ENCODE data around the gene DLG2.
"Not testable (repeated sequence)": the region's sequence is repeated elsewhere in the genome, so short reads cannot be mapped to it uniquely, and the experiment has no call there.

DLG2 gene

DNA sequence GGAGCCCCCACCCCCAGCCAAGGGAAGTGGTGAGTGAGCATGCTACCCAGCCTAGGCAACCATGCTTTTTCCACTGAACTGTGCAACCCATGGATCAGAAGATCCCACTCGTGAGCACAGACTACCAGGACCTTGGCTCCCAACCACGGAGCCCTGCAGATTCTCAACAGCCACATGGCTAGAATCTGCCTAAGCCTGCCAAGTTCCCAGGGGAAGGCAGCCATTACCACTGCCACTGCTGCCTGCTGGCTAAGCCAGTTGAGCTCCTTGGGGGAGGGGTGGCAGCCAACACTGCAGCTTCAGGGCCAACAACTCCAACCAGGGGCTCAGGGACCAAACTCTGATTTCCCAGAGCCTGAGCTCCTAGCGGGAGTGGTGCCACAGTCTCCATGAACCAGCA lies 195.8 kb downstream of the DLG2 start:
- no peak for DNase-seq

DNA sequence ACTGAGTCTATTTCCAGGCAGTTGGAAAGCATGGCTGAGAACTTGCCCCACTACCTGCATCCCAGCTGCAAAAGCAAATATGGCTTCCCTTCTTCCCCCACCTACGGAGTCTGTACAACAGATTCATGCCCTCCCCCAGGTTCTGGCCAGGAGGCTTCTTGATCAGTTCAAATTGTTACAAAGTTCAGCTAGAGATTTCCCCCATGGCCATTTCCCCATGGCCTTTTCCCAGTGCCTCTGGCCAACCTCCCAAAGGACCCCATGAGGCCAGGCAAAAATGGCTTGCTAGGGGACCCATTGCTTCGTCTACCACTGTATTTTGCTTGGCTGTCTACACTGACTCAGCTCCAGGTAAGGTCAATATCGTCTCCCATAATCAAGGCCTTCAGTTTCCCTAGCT lies 203.3 kb downstream of the DLG2 start:
- no peak for DNase-seq

GRCh38 chr11:85423316-85423715 lies 203.8 kb downstream of the DLG2 start:
- no peak for DNase-seq

DNA sequence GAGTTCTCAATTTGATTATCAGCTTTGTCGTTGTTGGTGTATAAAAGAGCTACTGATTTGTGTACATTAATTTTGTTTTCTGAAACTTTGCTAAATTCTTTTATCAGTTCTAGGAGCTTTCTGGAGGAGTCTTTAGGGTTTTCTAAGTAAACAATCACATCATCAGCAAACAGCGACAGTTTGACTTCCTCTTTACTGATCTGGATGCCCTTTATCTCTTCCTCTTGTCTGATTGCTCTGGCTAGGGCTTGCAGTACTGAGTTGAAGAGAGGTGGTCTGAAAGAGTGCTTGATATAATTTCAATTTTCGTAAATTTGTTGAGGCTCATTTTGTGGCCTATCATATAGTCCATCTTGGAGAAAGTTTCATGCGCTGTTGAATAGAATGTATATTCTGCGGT lies 213.0 kb downstream of the DLG2 start:
- DNase-seq, result no peak

DNA sequence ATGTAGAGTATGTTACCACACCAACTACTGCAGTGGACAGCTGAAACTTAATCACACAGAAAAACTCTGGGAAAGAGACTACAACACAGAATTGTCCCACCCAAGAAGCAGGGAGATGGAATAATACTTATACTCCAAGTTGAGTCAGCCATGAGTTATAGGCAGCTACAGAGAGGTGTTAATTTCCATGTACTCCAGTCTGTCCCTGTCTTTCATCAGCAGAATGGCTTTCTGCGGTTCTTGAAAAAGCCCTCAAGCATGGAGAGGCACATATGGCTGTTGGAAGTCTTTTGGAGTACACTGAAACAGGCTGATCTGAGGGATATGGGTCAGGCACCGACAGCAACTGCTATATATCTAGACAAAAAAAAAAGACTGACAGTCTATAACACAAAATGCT lies 219.5 kb downstream of the DLG2 start:
- no peak for DNase-seq

GRCh38 chr11:85406841-85407240 lies 220.3 kb downstream of the DLG2 start:
- no peak for DNase-seq

- no peak for DNase-seq
Measured at GRCh38 chr11:85406316-85406715, 220.8 kb downstream of the DLG2 start.

DNA sequence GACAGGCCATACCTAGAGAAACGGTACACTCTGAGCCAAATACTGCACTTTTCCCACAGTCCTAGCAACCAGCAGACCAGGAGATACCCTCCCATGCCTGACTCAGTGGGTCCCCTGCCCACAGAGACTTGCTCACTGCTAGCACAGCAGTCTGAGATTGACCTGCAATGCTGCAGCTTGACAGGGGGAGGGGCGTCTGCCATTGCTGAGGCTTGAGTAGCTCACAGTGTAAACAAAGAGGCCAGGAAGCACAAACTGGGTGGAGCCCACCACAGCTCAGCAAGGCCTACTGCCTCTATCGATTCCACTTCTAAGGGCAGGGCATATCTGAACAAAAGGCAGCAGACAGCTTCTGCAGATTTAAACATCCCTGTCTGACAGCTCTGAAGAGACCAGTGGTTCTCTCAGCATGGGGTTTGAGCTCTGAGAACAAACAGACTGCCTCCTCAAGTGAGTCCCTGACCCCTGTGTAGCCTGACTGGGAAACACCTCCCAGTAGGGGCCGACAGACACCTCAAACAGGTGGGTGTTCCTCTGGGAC lies 231.6 kb downstream of the DLG2 start:
- not testable (repeated sequence) for DNase-seq

GRCh38 chr11:85394283-85394682 lies 232.9 kb downstream of the DLG2 start:
- DNase-seq, result no peak

DNA sequence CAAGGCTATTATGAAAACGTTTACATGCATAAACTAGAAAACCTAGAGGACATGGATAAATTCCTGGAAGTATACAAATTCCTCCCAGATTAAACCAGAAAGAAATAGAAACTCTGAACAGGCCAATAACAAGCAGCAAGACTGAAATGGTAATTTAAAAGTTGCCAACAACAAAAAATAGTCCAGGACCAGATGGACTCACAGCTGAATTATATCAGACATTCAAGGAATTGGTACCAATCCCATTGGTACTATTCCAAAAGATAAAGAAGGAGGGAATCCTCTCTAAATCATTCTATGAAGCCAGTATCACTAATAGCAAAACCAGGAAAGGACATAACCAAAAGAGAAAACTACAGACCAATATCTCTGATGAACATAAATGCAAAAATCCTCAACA lies 236.0 kb downstream of the DLG2 start:
- DNase-seq, result no peak

GRCh38 chr11:85385547-85385946 lies 241.6 kb downstream of the DLG2 start:
- DNase-seq, result no peak

- DNase-seq, result no peak
Measured at GRCh38 chr11:85385111-85385510, 242.0 kb downstream of the DLG2 start.

- DNase-seq, result no peak
Measured at GRCh38 chr11:85379066-85379465, 248.1 kb downstream of the DLG2 start.

GRCh38 chr11:85377901-85378300 lies 249.2 kb downstream of the DLG2 start:
- no peak for DNase-seq

GRCh38 chr11:85359859-85360258 lies 267.3 kb downstream of the DLG2 start:
- DNase-seq, result no peak

DNA sequence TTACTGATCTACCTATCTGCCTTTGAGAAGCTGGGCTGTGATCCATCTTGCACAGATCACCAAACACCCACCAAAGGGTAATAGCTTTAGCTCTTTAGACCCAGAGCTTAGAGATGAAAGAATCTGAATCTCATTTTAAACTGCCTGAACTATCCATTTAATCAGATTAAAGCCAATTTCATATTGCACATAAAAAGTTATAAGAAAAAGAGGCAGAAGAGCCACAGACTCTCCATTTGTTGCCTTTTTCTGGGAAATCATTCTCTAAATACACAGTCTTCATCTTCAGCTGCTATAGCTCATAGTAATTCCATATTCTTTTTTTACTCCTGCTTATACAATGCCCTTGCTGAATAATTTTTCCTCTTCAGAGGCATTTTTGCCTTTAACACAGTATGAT lies 271.2 kb downstream of the DLG2 start:
- DNase-seq, result no peak

- DNase-seq, result not testable (repeated sequence)
Measured at GRCh38 chr11:85349539-85349938, 277.6 kb downstream of the DLG2 start.

- no peak for DNase-seq
Measured at GRCh38 chr11:85348945-85349344, 278.2 kb downstream of the DLG2 start.

- no peak for DNase-seq
Measured at GRCh38 chr11:85347291-85347690, 279.9 kb downstream of the DLG2 start.

GRCh38 chr11:85346484-85346883 lies 280.7 kb downstream of the DLG2 start:
- no peak for DNase-seq

DNA sequence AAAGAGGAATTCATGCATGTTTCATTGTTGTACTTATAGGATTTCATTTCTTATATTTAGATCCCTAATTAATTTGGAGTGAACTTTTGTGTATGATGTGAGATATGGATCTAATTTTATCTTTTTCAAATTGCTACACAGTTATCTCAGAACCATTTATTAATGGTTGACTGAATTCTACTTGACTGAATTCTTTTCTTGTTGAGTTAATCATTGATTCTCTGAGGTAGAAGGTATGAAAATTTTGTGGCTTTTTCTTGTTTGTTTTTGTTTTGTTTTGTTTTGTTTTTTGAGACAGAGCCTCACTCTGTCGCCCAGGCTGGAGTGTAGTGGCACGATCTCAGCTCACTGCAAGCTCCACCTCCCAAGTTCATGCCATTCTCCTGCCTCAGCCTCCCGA lies 286.3 kb downstream of the DLG2 start:
- DNase-seq, result not testable (repeated sequence)

DNA sequence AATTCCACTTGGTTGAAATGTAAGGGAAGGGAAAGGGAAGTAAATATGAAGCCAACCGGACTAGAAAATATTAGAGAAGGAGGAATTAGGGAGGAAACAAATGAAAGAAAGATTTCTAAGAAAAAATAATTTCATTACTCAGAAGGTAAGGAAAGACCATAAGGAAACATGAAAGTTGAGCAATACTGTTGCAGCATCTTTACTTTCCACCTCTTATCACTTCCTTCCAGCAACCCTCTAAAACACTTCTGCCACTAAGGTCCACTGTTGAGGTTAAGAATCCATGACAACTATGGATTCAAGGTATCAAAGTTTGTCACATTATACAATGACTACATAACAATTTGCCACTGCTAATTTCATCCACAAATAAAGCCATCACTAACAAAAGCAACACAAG lies 308.6 kb downstream of the DLG2 start:
- DNase-seq, result no peak

DNA sequence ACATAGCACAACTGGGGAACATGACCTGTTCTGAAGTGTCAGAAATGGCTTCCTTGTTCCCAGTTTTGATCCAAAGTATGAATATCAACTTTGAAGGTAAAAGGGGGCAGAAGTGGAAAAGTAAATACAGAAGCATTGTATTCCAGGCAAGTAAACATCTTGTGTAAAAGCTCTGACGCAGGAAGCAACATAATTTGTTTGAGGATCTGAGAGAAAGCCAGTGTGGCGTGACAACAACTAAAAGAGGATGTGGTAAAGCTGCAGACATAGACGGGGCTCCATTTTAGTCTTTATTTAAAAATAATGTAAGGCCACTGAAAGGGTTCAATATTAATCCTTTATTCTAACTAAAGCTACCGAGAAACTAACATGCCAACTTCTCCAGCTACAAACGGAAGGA lies 310.2 kb downstream of the DLG2 start:
- no peak for DNase-seq

DNA sequence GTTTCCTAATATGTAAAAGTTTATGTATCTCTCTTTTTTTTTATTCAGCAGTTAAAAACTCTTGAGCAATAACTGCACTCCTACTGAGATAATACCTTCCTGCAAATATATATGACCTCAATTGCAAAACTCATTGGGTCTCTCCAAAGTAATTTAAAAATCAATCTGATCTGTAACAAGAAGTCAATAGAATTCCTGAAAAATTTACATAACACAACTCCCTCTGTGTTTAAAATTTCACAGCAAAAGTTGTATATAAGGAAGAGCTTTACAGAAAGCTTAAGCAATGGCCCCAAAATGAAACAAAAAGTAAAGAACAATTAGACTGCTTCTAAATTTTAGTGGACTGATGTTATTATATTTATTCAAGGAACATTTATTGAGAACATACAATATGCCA lies 313.4 kb downstream of the DLG2 start:
- no peak for DNase-seq

GRCh38 chr11:85310479-85310878 lies 316.7 kb downstream of the DLG2 start:
- no peak for DNase-seq

DNA sequence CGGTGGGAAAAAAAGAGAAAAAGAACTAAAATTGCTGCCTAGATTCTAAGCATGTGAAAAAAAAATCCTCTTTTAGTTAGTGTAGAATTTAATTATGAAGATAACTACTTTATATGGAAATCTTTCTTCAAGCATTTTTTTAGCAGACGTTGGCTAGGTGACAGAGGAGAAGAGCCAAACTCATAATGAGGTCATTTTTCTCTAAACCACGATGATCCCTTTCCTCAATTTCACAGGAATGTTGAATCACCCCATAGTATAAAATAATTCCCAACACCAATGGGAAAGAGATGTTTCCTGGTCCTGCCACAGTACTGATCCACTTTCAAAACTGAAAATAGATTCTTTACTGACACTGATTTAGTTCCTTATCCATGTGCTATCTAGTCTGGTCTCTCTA lies 319.8 kb downstream of the DLG2 start:
- DNase-seq, result no peak
